NCI-H187 treated with DMSO at 0.1 percent for 48 hours (cell line): Measurements from ENCODE around the gene RGS3.

Experiments
- DNase-seq: peaks from one replicate; lab custom pipeline; 2025; lab: John Stamatoyannopoulos, UW

RGS3 gene

GRCh38 chr9:113600871-113601614, 137.5 kb downstream of the RGS3 start:
- no peak for DNase-seq

- no peak for DNase-seq
Observed at GRCh38 chr9:113601656-113602055, 138.1 kb downstream of the RGS3 start.

GRCh38 chr9:113602126-113603047, 138.9 kb downstream of the RGS3 start:
- no peak for DNase-seq

GRCh38 chr9:113603048-113603375, 139.5 kb downstream of the RGS3 start:
- DNase-seq, result no peak

- DNase-seq, result no peak
Observed at GRCh38 chr9:113603773-113604172, 140.2 kb downstream of the RGS3 start.

GRCh38 chr9:113604393-113604792, 140.9 kb downstream of the RGS3 start:
- DNase-seq, result no peak

GRCh38 chr9:113606510-113606909, 143.0 kb downstream of the RGS3 start:
- no peak for DNase-seq

GRCh38 chr9:113608082-113608685, 144.7 kb downstream of the RGS3 start:
- no peak for DNase-seq

- no peak for DNase-seq
Observed at GRCh38 chr9:113609562-113610318, 146.2 kb downstream of the RGS3 start.

GRCh38 chr9:113611461-113612215, 148.1 kb downstream of the RGS3 start:
- DNase-seq, result no peak

- no peak for DNase-seq
Observed at GRCh38 chr9:113612216-113612747, 148.8 kb downstream of the RGS3 start.

- DNase-seq, result no peak
Observed at GRCh38 chr9:113612828-113613227, 149.3 kb downstream of the RGS3 start.

- DNase-seq, result no peak
Observed at GRCh38 chr9:113613815-113614413, 150.4 kb downstream of the RGS3 start.

- no peak for DNase-seq
Observed at GRCh38 chr9:113614843-113615648, 151.5 kb downstream of the RGS3 start.

- no peak for DNase-seq
Observed at GRCh38 chr9:113616116-113616515, 152.6 kb downstream of the RGS3 start.

GRCh38 chr9:113616621-113617496, 153.3 kb downstream of the RGS3 start:
- no peak for DNase-seq

- no peak for DNase-seq
Observed at GRCh38 chr9:113617550-113617949, 154.0 kb downstream of the RGS3 start.

GRCh38 chr9:113618836-113619490, 155.4 kb downstream of the RGS3 start:
- DNase-seq, result no peak
